IMR-90 (cell line): ENCODE data around the gene UNC13C.

Experiments
- CHD1 ChIP-seq: IDR thresholded peaks from 2 replicates; pipeline ENCODE4 v1.6.1; 2012; ENCODE audit warnings: low read depth, low read length, improper control_type of control experiment
- CTCF ChIP-seq: conservative IDR thresholded peaks from 2 replicates; pipeline ENCODE4 v1.5.1; 2012; ENCODE audit warnings: mild to moderate bottlenecking, low read depth, low read length, improper control_type of control experiment
- POLR2A ChIP-seq: IDR thresholded peaks from 2 replicates; pipeline ENCODE4 v1.6.1; 2012; ENCODE audit warnings: mild to moderate bottlenecking, low read depth, low read length
- RFX5 ChIP-seq: IDR thresholded peaks from 2 replicates; pipeline ENCODE4 v1.8.0; 2012; ENCODE audit warnings: low read depth, mild to moderate bottlenecking, low read length, moderate library complexity
- TF ChIP-seq, protein P1 (sequence below): fragments of 150-350 bp; IDR thresholded peaks from 2 replicates; pipeline ENCODE4 v1.6.1; 2017; ENCODE audit warnings: mild to moderate bottlenecking, antibody characterized with exemption, low read length, low read depth

DNA sequence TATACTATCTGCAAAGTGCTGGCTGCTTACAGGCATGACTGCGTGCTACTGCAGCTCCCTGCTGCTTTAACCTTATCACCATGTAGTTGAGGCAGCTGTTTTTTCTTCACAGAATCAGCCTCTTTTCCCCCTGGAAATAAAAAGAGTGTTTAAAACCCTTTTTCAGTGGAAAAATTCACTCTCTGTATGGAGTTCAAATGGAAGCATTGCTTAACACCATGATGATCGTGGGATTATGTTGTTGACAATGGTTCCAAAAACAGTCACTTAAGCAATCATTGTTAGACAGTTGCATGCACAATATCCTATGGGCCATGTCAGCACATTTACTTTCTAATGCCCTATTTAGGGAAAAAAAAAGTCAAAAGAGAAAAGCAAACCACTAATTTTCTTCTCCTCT is 536.4 kb downstream of the UNC13C start:
- TF ChIP-seq RFX5 (no peak), CTCF (no peak), POLR2A (no peak), CHD1 (no peak)
- TF ChIP-seq, protein P1, sequence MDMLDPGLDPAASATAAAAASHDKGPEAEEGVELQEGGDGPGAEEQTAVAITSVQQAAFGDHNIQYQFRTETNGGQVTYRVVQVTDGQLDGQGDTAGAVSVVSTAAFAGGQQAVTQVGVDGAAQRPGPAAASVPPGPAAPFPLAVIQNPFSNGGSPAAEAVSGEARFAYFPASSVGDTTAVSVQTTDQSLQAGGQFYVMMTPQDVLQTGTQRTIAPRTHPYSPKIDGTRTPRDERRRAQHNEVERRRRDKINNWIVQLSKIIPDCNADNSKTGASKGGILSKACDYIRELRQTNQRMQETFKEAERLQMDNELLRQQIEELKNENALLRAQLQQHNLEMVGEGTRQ: no peak
